Measurements from ENCODE around the gene ORC5. TPM values are rescaled to one million over a fixed set of nuclear protein-coding genes. Genes with fewer than 3 reads are reported as not detected.

ORC5 gene
- total RNA-seq, 2 experiments from 2014 or later, result 21.2 to 24.8 TPM

DNA sequence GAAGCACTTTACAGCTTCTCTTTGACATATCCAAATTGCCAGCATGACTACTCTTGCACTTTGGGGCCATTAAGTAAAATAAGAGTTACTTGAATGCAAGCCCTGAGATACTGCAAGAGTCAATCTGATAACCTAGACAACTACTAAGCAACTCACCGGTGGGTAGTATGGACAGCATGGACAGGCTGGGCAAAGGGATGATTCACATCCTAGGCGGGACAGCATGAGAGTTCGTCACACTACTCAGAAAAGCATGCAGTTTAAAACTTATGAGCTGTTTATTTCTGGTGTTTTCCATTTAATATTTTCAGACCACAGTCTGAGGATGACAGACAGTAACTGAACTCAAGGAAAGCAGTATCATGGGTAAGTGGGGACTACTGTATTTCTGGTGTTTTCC lies 84.0 kb downstream of the ORC5 start:
- Mint-ChIP-seq H3K36me3 (ENCODE audit: low read depth) (peaks cover 22% of the 10 kb centered on the region), H3K9me3 (ENCODE audit: insufficient read depth) (no peaks in the 10 kb centered on the region), H3K4me3 (no peak overlapping the region), H3K27ac (no peak overlapping the region), H3K27me3 (ENCODE audit: low read depth) (no peaks in the 10 kb centered on the region), H3K4me1 (ENCODE audit: low read depth) (no peaks in the 10 kb centered on the region)
- ATAC-seq (no peak), DNase-seq (no peak)
- CTCF ChIA-PET, result interaction anchor here (0.6 kb wide), 1 partner anchor 308 kb away, joined by 3 read pairs; no protein-coding TSS in a partner anchor
- POLR2A ChIA-PET, result no interaction called here

DNA sequence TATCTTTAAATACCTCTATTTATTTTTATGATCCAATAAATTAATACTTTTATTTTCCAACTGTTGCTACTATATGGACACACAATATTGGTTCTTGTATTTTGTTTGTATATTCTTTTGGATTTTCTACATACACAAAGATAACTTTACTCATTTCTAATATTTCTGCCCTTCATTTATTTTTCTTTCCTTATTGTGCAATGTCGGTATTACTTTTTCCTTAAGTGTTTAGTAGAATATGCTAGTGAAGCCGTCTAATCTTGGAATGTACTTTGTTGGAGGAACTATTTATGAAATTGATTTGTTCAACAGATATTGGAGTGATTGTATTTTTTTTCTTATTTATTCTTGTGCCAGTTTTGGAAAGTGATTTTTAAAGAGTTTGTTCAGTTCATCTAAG lies 94.0 kb downstream of the ORC5 start:
- Mint-ChIP-seq H3K9me3 (ENCODE audit: insufficient read depth) (no peaks in the 10 kb centered on the region), H3K27ac (no peak overlapping the region), H3K27me3 (ENCODE audit: low read depth) (peaks cover 3% of the 10 kb centered on the region), H3K4me1 (ENCODE audit: low read depth) (no peaks in the 10 kb centered on the region), H3K4me3 (no peak overlapping the region), H3K36me3 (ENCODE audit: low read depth) (no peaks in the 10 kb centered on the region)
- POLR2A ChIA-PET, result no interaction called here
- CTCF ChIA-PET, result no interaction called here
- DNase-seq (no peak), ATAC-seq (no peak)

DNA sequence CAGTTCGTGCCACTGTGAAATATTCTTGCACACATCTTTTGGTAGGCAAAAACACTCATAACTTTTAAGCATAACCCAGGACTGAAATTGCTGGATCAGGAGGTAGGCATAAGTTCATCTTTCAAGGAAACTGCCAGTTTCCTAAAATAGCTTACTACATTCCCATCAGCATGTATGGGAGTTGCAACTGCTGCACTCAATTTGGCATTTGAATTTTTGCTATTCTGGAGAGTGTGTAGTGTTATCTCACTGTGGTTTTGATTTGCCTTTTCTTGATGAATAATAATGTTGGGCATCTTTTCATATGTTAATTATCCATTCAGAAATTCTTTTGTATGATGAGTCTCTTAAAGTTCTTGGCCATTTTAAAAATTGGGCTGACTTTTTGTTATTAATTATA lies 95.2 kb downstream of the ORC5 start:
- CTCF ChIA-PET, result no interaction called here
- ATAC-seq (no peak), DNase-seq (no peak)
- POLR2A ChIA-PET, result no interaction called here
- Mint-ChIP-seq H3K27ac (no peak overlapping the region), H3K36me3 (ENCODE audit: low read depth) (no peaks in the 10 kb centered on the region), H3K9me3 (ENCODE audit: insufficient read depth) (no peaks in the 10 kb centered on the region), H3K4me1 (ENCODE audit: low read depth) (no peaks in the 10 kb centered on the region), H3K27me3 (ENCODE audit: low read depth) (peaks cover 3% of the 10 kb centered on the region), H3K4me3 (no peak overlapping the region)

DNA sequence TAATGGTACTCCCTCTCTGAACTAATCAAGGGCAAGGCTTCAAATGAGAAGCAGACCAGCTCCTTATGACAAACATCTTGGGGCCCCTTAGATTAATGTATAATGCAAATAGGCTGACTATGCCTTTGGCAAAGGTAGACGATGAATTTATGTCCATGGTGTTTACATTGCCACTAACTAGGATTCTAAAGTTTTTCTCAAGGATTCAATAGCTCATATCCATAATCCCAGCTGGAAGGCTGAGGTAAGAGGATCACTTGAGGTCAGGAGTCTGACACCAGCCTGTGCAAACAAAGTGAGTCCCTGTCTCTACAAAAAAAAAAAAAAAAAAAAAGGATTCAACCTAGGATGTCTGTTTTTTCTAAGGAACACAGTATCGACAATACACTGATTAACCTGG lies 96.5 kb downstream of the ORC5 start:
- Mint-ChIP-seq H3K4me1 (ENCODE audit: low read depth) (no peaks in the 10 kb centered on the region), H3K27me3 (ENCODE audit: low read depth) (peaks cover 3% of the 10 kb centered on the region), H3K36me3 (ENCODE audit: low read depth) (no peaks in the 10 kb centered on the region), H3K9me3 (ENCODE audit: insufficient read depth) (no peaks in the 10 kb centered on the region), H3K4me3 (no peak overlapping the region), H3K27ac (no peak overlapping the region)
- ChIA-PET POLR2A (interaction anchor here (0.6 kb wide), 1 partner anchor 245 kb away, joined by 3 read pairs; no protein-coding TSS in a partner anchor), CTCF (no interaction called here)
- no peak for ATAC-seq
- DNase-seq, result no peak

DNA sequence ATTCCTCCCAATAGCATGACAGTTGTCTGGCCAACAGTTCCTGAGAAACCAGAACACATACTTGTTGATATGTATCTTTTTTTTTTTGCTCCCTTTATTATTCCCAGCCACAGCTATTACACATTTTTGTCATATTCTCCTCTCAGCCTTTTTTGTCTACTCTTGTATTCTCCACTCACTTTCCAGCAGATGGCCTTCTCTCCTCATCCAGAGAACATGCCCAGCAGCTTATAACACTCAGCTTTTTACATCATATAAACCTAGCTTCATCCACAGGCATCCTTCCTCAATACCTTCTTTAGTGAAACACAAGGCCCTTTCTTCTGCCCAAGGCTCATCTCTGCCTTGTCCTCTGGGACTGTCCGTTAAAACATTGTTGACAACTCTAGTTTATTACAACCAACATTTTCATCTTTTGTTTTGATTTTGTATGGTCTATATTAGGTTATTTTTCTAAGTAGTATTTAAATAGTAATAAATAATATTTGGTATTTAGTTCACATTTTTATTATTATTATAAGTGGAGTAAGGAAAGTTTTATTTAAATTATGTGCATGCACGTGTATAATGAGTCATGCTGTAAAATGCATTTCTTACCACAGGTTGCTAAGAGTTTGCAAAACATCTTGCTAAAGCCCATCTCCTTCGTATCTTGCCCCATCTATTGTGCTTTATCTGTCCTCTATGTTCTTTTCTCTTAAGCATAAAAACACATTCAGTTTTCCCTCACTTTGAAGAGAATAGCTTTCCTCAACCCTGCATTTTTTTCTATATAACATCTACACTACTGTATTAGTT lies 101.5 kb downstream of the ORC5 start:
- Mint-ChIP-seq H3K36me3 (ENCODE audit: low read depth) (no peaks in the 10 kb centered on the region), H3K9me3 (ENCODE audit: insufficient read depth) (no peaks in the 10 kb centered on the region), H3K27me3 (ENCODE audit: low read depth) (no peaks in the 10 kb centered on the region), H3K27ac (no peak overlapping the region), H3K4me3 (no peak overlapping the region), H3K4me1 (ENCODE audit: low read depth) (no peaks in the 10 kb centered on the region)
- DNase-seq, result no peak
- POLR2A ChIA-PET, result no interaction called here
- ATAC-seq, result no peak
- CTCF ChIA-PET, result no interaction called here

DNA sequence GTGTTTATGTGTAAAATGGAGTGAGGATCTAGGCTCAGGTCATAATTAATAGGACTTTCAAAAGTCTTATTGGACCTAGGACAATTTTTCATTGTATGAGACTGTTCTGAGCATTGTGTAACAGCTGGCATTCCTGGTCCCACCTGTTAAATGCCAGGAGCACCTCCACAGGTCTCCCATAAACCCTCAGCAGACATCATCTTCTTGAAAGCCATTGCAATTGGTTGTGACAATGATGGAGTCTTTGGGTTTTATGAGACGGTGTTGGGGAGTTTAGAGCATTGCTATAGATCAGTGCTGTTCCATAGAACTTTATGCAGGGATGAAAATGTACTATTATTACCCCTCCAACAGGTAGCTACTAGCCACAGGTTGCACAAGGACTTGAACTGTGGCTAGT lies 108.9 kb downstream of the ORC5 start:
- POLR2A ChIA-PET, result no interaction called here
- DNase-seq (no peak), ATAC-seq (no peak)
- Mint-ChIP-seq H3K36me3 (ENCODE audit: low read depth) (no peaks in the 10 kb centered on the region), H3K27me3 (ENCODE audit: low read depth) (no peaks in the 10 kb centered on the region), H3K4me3 (no peak overlapping the region), H3K9me3 (ENCODE audit: insufficient read depth) (no peaks in the 10 kb centered on the region), H3K27ac (no peak overlapping the region), H3K4me1 (ENCODE audit: low read depth) (no peaks in the 10 kb centered on the region)
- CTCF ChIA-PET, result no interaction called here

DNA sequence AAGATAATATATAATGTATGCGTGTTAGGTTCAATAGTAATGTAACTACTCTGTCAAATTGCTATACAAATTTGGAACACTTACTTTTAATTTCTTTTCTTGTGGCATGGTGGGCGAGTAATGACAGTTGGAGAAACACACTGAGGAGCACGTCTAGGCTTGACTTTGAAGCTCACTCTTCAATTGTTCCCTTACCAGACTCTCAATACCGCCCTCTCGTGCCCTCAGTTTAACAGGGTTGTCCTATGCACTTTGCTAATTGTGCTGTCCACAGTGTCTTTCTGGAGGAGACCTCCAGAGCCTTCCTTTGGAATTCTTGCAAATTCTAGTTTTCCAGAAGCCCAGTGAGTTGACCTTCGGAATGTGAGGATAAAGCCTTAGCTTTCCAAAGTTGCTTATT lies 111.1 kb downstream of the ORC5 start:
- DNase-seq (no peak), ATAC-seq (no peak)
- CTCF ChIA-PET, result no interaction called here
- H3K4me3 Mint-ChIP-seq, result no peak overlapping the region
- H3K27me3 Mint-ChIP-seq (ENCODE audit: low read depth), result no peaks in the 10 kb centered on the region
- no peak overlapping the region for H3K27ac Mint-ChIP-seq
- H3K9me3 Mint-ChIP-seq (ENCODE audit: insufficient read depth), result no peaks in the 10 kb centered on the region
- no peaks in the 10 kb centered on the region for H3K36me3 Mint-ChIP-seq (ENCODE audit: low read depth)
- POLR2A ChIA-PET, result no interaction called here
- H3K4me1 Mint-ChIP-seq (ENCODE audit: low read depth), result no peaks in the 10 kb centered on the region

DNA sequence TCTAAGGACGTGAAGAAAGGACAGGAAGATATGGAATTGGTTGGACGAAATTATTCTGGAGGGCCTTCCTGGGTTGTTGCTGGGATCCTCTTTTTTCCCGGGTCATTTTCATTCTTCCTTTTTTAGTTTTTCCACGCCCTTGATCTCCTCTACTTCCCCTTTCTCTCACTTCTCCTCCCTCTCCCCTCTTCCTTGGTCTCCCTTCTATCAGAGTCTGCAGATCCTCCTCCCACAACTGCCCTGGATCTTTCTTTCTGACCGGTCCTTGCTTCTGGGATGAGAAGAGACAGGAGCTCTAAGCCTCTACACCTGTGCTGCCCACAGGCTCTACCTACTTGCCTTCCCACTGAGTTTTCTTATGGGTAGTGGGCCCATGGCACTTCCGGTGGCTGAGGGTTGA lies 114.7 kb downstream of the ORC5 start:
- Mint-ChIP-seq H3K4me3 (no peak overlapping the region), H3K27ac (no peak overlapping the region), H3K27me3 (ENCODE audit: low read depth) (peaks cover 7% of the 10 kb centered on the region), H3K36me3 (ENCODE audit: low read depth) (no peaks in the 10 kb centered on the region), H3K4me1 (ENCODE audit: low read depth) (no peaks in the 10 kb centered on the region), H3K9me3 (ENCODE audit: insufficient read depth) (no peaks in the 10 kb centered on the region)
- ATAC-seq (no peak), DNase-seq (no peak)
- ChIA-PET POLR2A (no interaction called here), CTCF (no interaction called here)

DNA sequence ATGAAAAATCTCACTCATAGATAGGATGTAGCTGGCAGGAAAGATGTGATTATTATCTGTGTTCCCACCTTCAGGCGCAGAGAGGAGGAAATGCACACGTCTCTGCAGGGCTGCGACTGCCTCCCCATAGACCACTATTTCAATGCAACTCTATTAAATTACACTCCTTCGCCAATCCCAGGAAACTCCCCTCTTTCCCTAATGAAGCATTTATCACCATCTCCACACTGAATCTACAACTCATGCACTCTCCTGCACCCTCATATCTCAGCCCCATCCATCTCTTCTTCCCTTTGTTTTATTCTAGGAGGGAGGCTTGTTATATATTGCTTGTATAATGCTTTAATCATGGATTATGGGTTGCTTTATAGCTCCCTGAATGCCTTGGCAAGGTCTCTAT lies 116.6 kb downstream of the ORC5 start:
- CTCF ChIA-PET, result no interaction called here
- no peak for DNase-seq
- POLR2A ChIA-PET, result no interaction called here
- H3K9me3 Mint-ChIP-seq (ENCODE audit: insufficient read depth), result no peaks in the 10 kb centered on the region
- H3K36me3 Mint-ChIP-seq (ENCODE audit: low read depth), result no peaks in the 10 kb centered on the region
- H3K27me3 Mint-ChIP-seq (ENCODE audit: low read depth), result peaks cover 9% of the 10 kb centered on the region
- H3K4me1 Mint-ChIP-seq (ENCODE audit: low read depth), result no peaks in the 10 kb centered on the region
- no peak overlapping the region for H3K27ac Mint-ChIP-seq
- no peak overlapping the region for H3K4me3 Mint-ChIP-seq
- no peak for ATAC-seq

DNA sequence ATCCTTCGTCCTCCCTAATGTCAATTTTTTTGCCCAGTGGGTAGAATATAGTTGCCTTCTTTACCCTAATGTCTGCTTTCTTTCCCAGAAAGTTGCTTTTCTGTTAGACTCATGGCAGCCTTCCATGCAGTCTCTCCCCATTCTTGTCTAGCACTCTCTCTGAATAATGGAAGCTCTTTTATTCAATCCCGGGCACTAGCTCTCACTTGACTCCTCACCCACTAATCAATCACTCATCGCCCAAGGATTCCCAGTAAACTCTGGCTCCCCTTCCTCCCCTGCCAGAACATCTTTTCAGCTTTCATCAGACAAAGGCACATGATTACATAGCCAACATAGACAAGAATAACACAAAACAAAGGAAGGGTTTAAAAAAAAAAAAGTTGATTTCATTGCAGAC lies 118.2 kb downstream of the ORC5 start:
- Mint-ChIP-seq H3K36me3 (ENCODE audit: low read depth) (no peaks in the 10 kb centered on the region), H3K27ac (no peak overlapping the region), H3K27me3 (ENCODE audit: low read depth) (peaks cover 9% of the 10 kb centered on the region), H3K9me3 (ENCODE audit: insufficient read depth) (no peaks in the 10 kb centered on the region), H3K4me3 (no peak overlapping the region), H3K4me1 (ENCODE audit: low read depth) (no peaks in the 10 kb centered on the region)
- ATAC-seq, result no peak
- POLR2A ChIA-PET, result no interaction called here
- CTCF ChIA-PET, result no interaction called here
- DNase-seq, result no peak

DNA sequence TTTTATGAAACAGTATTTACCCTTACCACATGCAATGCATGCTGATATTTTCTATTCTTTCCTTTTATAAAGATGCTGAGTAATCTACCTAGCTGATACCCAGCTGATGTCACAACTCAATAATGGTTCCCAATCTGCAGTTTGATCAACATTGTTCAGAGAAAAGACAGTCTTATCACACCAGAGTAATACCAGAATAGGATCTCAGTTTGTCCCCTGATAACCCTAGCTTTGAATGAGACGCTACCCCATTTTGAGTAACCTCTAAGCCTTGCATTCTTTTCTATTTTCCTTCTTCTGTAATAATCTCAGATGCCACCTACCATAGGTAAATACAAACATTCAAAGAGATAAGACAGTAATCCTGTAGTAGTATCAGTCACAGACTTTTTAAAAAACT lies 118.8 kb downstream of the ORC5 start:
- ATAC-seq (no peak), DNase-seq (no peak)
- POLR2A ChIA-PET, result no interaction called here
- H3K9me3 Mint-ChIP-seq (ENCODE audit: insufficient read depth), result no peaks in the 10 kb centered on the region
- no peak overlapping the region for H3K4me3 Mint-ChIP-seq
- CTCF ChIA-PET, result no interaction called here
- no peaks in the 10 kb centered on the region for H3K36me3 Mint-ChIP-seq (ENCODE audit: low read depth)
- peaks cover 9% of the 10 kb centered on the region for H3K27me3 Mint-ChIP-seq (ENCODE audit: low read depth)
- H3K4me1 Mint-ChIP-seq (ENCODE audit: low read depth), result no peaks in the 10 kb centered on the region
- no peak overlapping the region for H3K27ac Mint-ChIP-seq
